GM12891 (cell line): ENCODE data around the gene OPCML.

ENCODE experiments used
- POLR2AphosphoS5 ChIP-seq: IDR thresholded peaks from 2 replicates; pipeline ENCODE4 v1.6.1; 2011; ENCODE audit warnings: low read depth, low read length, control low read depth
- TAF1 ChIP-seq: IDR thresholded peaks from 2 replicates; pipeline ENCODE4 v1.6.1; 2011; ENCODE audit warnings: low read depth, low read length, control low read depth

DNA sequence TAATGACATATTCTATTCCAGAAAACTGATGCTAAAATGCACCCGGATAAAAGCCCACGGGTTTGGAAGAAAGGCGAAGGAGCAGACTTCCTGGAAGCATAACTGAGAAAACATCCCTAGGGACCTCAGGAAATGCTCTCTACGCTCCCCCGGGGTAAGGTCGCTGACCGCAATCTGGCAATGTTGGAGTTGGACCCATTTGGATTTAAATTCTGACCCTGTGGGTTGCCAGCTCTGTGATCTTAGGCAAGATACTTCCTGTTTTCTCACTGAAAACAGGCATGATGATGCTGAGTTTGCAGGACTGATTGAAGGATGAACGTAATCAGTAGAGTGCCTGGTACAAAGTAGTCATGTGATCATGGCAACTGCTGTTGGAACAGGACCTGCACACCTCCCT lies 1107.9 kb downstream of the OPCML start:
- no peak for TF ChIP-seq TAF1
- no peak for TF ChIP-seq POLR2AphosphoS5
